Measurements from ENCODE around the gene VTN.
"Not testable (repeated sequence)": the region's sequence is repeated elsewhere in the genome, so short reads cannot be mapped to it uniquely, and the experiment has no call there.

The VTN gene

GRCh38 chr17:28340374-28340773 lies 29.7 kb downstream of the VTN start:
- no peak for DNase-seq (ENCODE audit: low spot score)

- no peak for DNase-seq (ENCODE audit: low spot score)
Observed at GRCh38 chr17:28339431-28339830, 30.7 kb downstream of the VTN start.

GRCh38 chr17:28338769-28339212 lies 31.3 kb downstream of the VTN start:
- not testable (repeated sequence) for DNase-seq (ENCODE audit: low spot score)

- no peak for DNase-seq (ENCODE audit: low spot score)
Observed at GRCh38 chr17:28338056-28338768, 31.9 kb downstream of the VTN start.

GRCh38 chr17:28335959-28336871 lies 33.9 kb downstream of the VTN start:
- peak; percentile 75 for DNase-seq (ENCODE audit: low spot score)

GRCh38 chr17:28335201-28335958 lies 34.7 kb downstream of the VTN start, which contains the start of the genes IFT20 and TNFAIP1:
IFT20 (minus strand) TSS chr17:28335472; CDS start chr17:28331985, 3,487 bp downstream.
TNFAIP1 (plus strand) TSS chr17:28335761; CDS start chr17:28339522, 3,761 bp downstream.
- DNase-seq (ENCODE audit: low spot score): peak; percentile 96

GRCh38 chr17:28334666-28335200 lies 35.4 kb downstream of the VTN start:
- DNase-seq (ENCODE audit: low spot score): no peak

GRCh38 chr17:28334171-28334570 lies 35.9 kb downstream of the VTN start:
- no peak for DNase-seq (ENCODE audit: low spot score)

GRCh38 chr17:28333083-28333746 lies 36.9 kb downstream of the VTN start:
- no peak for DNase-seq (ENCODE audit: low spot score)

- DNase-seq (ENCODE audit: low spot score): no peak
Observed at GRCh38 chr17:28331891-28332420, 38.2 kb downstream of the VTN start.

- DNase-seq (ENCODE audit: low spot score): no peak
Observed at GRCh38 chr17:28330671-28331070, 39.4 kb downstream of the VTN start.

GRCh38 chr17:28328325-28328724 lies 41.8 kb downstream of the VTN start:
- peak; percentile 35 for DNase-seq (ENCODE audit: low spot score)

- DNase-seq (ENCODE audit: low spot score): no peak
Observed at GRCh38 chr17:28327709-28328108, 42.4 kb downstream of the VTN start.

- DNase-seq (ENCODE audit: low spot score): no peak
Observed at GRCh38 chr17:28327031-28327607, 43.0 kb downstream of the VTN start.

- DNase-seq (ENCODE audit: low spot score): no peak
Observed at GRCh38 chr17:28326114-28326513, 44.0 kb downstream of the VTN start.

- DNase-seq (ENCODE audit: low spot score): no peak
Observed at GRCh38 chr17:28325211-28325610, 44.9 kb downstream of the VTN start.

GRCh38 chr17:28324781-28325180 lies 45.3 kb downstream of the VTN start:
- DNase-seq (ENCODE audit: low spot score): no peak

GRCh38 chr17:28324267-28324745 lies 45.8 kb downstream of the VTN start:
- no peak for DNase-seq (ENCODE audit: low spot score)

- no peak for DNase-seq (ENCODE audit: low spot score)
Observed at GRCh38 chr17:28320215-28321061, 49.7 kb downstream of the VTN start.

- no peak for DNase-seq (ENCODE audit: low spot score)
Observed at GRCh38 chr17:28319598-28319935, 50.5 kb downstream of the VTN start.
